IPS-NIHi7 (cell line): Measurements from ENCODE around the gene DCHS1.
"Not testable (repeated sequence)": the region's sequence is repeated elsewhere in the genome, so short reads cannot be mapped to it uniquely, and the experiment has no call there.

Experiments used
- DNase-seq: peaks from one replicate; pipeline ENCODE4 v3.0.0; 2012; ENCODE audit warnings: mixed read lengths; ENCODE audit errors: extremely low spot score

The DCHS1 gene

DNA sequence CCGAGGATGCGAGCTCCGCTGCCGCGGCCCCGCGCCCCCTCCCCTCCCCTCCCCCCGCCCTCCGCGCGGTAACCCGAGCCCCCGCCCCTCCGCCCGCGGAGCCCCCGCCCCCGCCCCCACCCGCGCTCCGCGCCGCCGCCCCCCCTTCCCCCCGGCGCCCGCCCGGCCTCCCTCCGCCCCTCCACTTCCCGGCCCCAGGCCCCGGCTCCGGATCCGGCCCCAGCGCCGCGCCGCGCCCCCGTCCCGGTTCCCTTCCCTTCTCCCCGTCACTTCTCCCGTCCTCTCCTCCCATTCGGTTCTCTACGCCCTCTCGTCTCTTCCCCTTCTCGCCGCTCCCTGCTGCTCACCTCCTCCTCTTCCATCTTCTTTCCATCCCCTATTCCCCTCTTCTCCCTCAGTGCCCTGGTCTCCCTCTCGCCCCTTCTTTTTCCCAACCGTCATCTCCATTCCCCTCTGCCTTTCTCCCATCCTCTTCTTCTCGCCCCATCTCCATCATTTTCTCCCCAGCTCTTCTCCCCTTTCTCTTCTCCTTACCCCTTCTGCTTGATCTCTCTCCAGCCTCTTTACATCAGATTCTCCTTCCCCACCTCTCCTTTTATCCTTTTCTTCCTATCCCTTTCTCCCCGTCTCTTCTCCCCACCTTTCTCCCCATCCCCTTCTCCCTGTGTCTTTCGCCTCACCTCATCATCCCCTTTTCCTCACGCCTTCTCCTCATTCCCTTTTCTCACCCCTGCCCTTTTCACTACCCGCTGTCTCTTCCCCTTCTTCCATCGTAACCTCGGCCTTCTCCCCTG, at the start of gene DCHS1:
Gene DCHS1, minus strand, starts transcription at position 20 of the 794 bp plus-strand sequence. CDS start 14,196 bp downstream, outside the sequence.
- DNase-seq = peak; percentile 78

GRCh38 chr11:6703247-6704063, 47.8 kb upstream of the DCHS1 start:
- peak; percentile 67 for DNase-seq

DNA sequence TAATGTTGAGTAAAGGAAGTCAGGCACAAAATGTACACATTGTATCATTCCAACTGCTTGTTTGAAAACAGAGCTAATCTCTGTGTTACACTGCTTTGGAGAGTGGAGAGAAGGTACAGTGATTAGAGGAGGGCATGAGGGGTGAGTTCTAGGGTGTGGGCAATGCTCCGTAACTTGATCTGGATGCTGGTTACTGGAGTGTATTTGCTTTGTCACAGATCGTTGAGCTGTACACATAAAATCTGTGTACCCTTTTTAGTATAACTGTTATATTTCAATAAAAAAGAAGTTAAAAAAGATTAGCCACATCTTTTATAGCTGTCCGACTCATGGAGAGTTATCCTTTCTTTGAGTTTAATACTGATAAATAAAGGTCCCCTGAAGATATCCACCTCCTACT, 46.3 kb upstream of the DCHS1 start:
- not testable (repeated sequence) for DNase-seq

GRCh38 chr11:6695377-6695776, 39.8 kb upstream of the DCHS1 start:
- DNase-seq = no peak

DNA sequence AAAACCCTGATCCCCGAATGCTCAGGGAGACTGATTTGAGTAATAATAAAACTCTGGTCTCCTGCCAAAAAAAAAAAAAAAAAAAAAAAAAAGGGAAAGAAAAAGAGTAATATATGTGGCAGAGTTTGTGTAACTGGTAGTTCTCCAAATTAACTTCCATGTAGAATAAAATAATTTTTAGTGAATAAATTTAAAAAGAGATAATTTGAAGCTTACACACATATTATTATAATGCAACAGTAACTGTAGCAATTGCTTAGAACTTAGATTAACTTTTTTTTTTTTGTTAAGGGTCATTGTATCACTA, 38.6 kb upstream of the DCHS1 start:
- DNase-seq = no peak

DNA sequence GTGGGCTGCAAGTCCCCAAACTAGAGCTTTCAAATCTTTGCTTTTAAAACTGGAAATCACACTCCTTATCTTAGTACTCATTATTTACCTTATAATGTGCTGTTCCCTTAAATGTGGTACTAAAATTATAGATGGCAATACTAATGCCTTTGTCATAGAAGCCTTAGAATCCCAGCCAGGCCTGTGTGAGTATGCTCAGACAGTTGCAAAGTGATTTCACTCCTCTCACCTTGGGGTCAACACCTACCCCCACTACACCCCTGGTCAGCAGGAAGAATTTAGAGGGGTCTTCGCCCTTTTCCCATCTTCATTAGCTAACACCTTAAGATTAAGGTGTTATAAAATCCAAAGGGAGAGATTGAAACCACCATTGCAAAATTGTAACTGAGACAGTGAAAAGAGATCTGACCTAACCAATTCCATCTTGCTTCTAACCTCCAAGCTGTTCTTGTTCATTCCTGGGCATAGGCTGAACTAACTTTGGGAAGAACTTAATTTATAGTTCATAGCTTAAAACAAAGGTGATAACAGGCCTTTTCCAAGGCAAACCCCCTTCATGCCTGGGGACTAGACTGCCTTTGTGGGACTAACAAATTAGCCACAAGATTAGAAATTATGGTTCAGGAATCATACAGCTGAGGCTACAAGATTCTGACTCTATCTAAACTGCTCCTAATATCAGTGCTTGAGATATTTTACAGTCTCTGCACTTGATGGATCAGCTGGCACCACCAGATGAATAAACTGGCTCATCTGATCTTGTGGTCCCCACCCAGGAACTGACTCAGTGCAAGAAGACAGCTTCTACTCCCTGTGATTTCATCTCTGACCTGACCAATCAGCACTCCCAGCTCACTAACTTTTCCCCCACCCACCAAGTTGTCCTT, 38.0 kb upstream of the DCHS1 start:
- DNase-seq = no peak

DNA sequence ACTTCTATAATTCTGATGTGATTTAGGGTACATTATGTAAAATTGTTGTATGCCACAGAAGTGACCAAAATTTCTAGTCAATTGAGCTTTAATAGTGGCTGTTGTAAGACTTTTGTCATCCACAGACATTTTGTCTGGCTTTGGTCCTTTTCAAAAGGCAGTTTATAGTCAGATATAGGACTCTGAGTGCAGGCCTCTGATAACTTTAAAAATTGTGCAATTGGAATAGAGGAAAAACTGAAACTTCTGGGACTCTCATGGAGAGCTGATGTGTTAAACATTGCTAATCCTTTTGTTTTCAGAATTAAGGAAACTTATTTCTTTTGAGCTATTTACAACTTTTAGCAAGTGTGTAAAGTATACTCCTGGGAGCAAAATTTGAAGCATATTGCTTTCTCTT, 36.5 kb upstream of the DCHS1 start:
- no peak for DNase-seq

DNA sequence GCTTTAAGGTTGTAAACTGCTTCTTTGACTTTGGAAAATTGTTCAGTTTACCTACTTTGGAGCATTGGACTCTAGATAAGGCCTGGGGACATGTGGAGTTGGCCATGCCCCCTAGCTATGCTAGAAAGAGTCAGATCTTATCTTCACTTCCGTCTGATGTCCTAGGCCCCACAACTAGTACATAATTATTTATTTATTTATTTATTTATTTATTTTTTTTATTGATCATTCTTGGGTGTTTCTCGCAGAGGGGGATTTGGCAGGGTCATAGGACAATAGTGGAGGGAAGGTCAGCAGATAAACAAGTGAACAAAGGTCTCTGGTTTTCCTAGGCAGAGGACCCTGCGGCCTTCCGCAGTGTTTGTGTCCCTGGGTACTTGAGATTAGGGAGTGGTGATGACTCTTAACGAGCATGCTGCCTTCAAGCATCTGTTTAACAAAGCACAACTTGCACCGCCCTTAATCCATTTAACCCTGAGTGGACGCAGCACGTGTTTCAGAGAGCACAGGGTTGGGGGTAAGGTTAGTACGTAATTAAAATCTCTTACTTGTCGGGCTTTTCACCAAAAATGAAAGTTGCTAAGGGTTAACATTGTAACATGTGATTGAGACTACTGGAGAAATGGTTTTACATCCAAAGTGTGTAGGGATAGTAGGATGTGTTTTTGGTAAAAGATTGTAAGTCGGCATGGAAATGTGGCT, 35.0 kb upstream of the DCHS1 start:
- DNase-seq = not testable (repeated sequence)

GRCh38 chr11:6687876-6688275, 32.3 kb upstream of the DCHS1 start:
- DNase-seq = no peak

DNA sequence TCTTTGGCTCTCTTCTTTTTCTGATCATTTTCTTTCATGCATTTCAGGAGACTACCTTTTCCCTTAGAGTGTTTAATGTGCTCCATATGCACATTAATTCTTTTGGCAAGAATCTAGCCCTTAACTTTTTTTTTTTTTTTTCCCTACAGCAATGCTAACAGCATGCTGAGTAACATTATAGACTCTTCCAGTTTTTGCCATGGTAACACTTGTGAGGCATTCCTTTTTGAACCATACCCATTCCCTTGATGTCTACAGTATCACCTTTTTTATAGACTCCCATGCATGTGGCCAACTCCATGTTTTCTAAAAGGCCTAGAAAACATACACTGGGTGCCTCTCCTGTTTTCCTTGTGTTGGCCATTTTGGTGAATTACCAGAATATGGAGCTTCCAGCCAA, 30.4 kb upstream of the DCHS1 start:
- DNase-seq = no peak

GRCh38 chr11:6684068-6684467, 28.5 kb upstream of the DCHS1 start:
- DNase-seq = not testable (repeated sequence)

DNA sequence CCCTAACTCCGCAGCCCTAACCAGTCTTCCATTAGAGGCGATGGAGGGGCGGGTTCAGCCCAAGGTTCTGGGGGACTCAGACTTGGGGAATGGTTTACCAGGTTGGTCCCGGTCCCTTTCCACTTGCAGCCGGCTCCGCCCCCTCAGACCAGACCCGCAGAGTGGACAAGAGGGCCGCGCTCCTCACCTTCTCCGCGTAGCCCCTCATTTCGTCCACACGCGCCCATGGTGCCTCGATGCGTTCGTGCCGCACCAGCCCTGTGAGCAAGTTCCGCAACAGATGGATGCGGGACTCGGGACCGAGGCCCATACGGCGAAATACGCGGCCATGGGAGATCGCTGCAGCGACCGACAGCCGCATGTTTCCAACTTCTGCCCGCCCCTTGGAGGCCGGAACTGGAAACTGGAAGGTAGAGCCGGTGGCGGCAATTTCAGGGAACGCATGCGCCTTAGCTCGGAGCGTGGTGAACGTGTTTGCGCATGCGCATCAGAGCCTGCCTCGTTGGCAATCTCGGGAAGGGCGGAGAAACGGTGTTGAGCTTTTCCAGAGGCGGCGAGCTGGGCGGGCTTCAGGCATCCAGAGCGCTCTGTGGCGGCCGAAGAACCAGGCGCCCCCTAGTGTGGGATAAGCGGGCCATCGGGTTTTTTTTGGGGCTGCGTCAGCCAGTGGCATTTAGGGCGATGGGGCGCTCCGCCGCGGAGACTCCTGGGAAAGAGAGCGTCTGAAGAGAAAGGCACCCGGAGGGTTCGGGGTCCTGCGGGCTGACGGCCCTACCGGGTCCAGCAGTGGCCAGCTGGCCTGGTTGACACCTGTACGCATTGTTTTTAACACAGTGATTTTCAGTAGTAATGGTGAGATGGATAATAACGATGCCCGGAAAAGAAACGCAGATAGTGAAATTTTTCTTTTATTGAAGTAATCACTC, 27.6 kb upstream of the DCHS1 start, which contains the start of gene MRPL17:
Gene MRPL17, minus strand, starts transcription at position 405 of the 926 bp plus-strand sequence. Its CDS starts 44 bp downstream, at position 361.
- peak; percentile 98 for DNase-seq

DNA sequence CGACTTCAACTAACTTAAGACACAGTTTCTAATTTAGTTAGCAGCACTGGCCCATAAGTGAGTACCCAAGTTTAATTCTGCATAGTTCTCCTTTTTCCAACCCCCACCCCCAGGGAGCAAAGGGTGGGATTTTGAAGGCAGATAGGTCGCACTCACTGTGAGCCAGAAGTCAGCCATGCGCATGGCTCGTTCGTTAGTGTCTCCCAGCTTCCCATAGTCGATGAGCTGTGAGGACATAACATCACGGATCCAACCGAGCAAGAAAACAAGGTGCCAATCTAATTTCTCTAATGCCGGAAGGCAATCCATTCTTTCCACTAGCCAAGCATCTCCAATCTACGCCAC, 27.0 kb upstream of the DCHS1 start:
- no peak for DNase-seq

DNA sequence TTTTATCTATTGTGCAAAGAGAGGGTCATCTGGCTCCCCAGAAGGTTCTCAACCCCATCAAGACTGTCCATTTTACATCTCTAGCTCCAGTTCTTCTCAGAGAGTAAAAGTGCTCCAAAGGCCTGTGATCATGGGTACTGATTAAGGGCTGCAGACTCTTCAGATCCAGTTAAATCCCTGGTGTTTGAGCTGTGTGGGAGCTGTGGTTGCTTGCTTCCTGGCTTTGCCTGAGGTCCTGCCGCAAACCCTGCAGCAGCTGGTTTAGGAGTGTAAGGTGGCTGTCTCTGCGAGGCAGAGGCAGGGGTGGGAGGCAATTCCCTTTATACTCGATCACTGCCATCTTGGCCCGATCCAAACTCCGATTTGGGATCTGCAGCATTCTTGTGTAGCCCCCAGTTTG, 26.3 kb upstream of the DCHS1 start:
- DNase-seq = no peak

DNA sequence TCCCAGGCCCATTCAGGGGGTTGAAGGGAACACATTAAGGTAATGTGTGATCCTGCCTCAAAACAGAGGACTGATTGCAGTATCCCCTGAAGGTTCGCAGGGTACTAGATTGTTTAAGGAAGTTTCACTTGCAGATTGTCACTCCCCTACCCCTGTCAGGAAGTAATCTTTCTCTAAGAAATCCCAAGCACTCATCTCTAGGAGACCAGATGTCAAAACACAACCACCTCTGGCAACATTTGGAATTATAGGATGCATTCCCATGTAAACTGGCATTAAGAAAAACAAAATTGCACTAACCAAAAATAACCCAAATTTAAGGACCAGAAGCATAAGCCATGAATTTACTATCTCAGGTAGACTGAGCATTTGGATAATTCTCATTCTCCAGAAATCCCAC, 25.9 kb upstream of the DCHS1 start:
- no peak for DNase-seq

DNA sequence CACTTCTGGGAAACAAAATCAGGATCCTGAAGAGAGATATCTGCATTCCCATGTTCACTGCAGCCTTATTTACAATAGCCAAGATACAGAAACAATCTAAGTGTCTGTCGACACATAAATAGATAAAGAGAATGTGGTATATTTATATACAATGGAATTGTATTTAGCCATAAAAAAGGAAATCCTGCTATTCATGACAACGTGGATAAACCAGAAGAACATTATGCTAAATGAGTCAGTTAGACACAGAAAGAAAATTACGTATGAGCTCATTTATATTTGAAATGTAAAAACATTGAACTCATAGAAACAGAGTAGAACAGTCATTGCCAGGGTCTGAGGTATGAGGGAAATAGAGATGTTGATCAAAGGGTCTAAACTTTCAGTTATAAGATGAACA, 21.4 kb upstream of the DCHS1 start:
- no peak for DNase-seq

- DNase-seq = no peak
Observed at GRCh38 chr11:6674862-6675261, 19.3 kb upstream of the DCHS1 start.

- no peak for DNase-seq
Observed at GRCh38 chr11:6674219-6674597, 18.6 kb upstream of the DCHS1 start.

DNA sequence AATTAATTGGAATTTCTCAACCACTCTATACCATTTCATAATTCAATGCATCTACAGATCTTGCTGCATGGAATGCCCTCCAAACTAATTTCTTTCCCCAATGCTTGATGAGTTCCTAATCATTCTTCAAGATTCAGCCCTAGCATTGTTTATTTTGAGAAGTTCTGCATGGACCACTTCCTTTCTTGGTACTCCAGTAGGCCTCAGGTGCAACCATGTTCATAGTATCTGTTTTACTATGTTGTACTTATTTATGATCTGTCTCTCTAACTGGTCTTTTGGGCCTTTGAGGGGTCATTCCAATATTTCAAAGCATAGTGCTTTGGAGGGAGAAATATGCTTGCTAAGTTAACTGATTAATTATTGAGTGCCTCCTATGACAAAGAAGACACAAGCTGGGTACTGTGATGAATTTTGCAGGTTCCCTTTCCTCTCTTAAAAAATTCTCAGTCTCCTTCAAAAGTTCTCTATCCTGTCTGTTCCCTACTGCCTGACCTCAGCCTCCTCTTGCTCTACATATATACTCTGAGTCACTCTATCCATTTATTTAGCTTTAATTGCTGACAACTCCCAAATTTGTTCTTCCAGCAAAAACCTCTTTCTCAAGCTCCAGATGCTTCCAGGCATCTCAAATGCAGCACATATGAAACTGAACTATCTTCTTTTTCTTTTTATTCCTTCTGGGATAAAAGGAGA, 18.1 kb upstream of the DCHS1 start:
- DNase-seq = no peak

GRCh38 chr11:6671991-6672390, 16.4 kb upstream of the DCHS1 start:
- DNase-seq = no peak
